ENCODE measurements around the gene ZNF223. TPM values are rescaled to one million over a fixed set of nuclear protein-coding genes. Genes with fewer than 3 reads are reported as not detected.

The ZNF223 gene
- total and polyA plus RNA-seq, 9 donors = 3.6 to 7.4 (median 4.5) TPM

DNA sequence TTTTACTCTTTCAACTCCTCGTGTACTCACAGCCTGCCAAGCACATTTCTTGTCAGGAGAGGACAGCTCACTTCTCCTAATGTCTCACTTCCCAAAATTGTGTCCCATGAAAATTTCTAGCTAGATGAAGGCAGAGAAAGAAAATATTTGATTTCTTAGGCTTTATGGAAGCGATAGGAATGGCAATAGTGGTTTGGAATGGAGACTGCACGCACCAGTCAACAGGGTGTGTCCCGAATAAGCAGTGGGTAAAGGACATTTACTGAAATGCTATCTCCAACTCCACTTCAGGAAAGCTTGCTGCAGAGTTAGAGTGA lies 27.0 kb upstream of the ZNF223 start:
- peak overlapping the region; percentile 57 for H3K27ac ChIP-seq (ENCODE audit: low read length)
- DNase-seq = no peak
- peaks cover 25% of the 10 kb centered on the region for H3K36me3 ChIP-seq (ENCODE audit: control insufficient read depth, insufficient read depth, low read length)
- no CpG with 5 or more reads among the region's 4 CpGs for WGBS (ENCODE audit: insufficient coverage)
- peak overlapping the region; percentile 88 for H3K4me3 ChIP-seq (ENCODE audit: low read length)
- peaks cover 8% of the 10 kb centered on the region for H3K4me1 ChIP-seq (ENCODE audit: control insufficient read depth, insufficient read depth, low read length)
- H3K27me3 ChIP-seq (ENCODE audit: control insufficient read depth, insufficient read depth, low read length) = no peaks in the 10 kb centered on the region
- H3K9me3 ChIP-seq (replicated peaks; ENCODE audit: control insufficient read depth, low read depth, low read length) = peaks cover 9% of the 10 kb centered on the region

DNA sequence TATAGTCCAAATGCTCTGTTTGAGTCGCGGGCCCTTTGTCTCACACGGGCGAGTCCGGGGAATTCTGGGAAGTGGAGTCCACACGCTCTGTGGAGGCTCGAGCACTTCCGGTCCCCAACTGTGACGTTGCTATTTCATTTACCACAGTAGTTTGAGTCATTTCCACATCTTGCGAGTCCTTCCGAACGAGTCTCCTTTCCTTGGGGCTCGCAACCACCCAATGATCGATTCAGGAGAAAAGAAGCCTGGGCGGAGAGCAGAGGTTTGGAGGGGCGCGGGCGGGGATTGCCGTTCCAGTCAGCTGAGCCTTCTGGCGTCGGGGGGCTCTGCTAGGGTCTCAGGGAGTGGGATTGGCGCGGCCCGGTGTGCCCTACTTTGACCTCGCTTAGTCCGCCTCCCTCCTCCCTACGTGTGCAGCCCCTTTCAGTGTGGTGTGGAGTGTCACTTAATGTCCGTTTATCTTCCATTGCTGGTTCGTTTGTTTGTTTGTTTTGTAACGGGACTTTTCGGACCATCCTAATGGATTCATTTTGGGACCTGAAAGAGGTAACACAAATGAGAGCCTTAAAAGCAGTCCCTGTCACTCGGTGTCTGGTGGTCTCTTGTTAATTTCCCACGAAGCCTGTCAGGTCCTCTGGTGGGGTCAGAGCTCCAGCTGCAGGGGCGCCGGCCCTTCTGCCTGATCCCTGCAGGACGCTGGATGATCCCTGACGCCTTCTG lies 26.5 kb upstream of the ZNF223 start, which contains the start of gene ZNF222:
Gene ZNF222 (plus strand): TSS at position 163 of the 720 bp plus-strand sequence. CDS start 58 bp downstream, at position 221.
- Histone ChIP-seq H3K36me3 (ENCODE audit: control insufficient read depth, insufficient read depth, low read length) (peaks cover 28% of the 10 kb centered on the region), H3K27ac (ENCODE audit: low read length) (peak within 1 kb of the TSS; percentile 67), H3K9me3 (replicated peaks; ENCODE audit: control insufficient read depth, low read depth, low read length) (peaks cover 11% of the 10 kb centered on the region), H3K4me1 (ENCODE audit: control insufficient read depth, insufficient read depth, low read length) (peaks cover 8% of the 10 kb centered on the region), H3K4me3 (ENCODE audit: low read length) (peak within 1 kb of the TSS; percentile 88), H3K27me3 (ENCODE audit: control insufficient read depth, insufficient read depth, low read length) (no peaks in the 10 kb centered on the region)
- DNase-seq = peak; percentile 97
- WGBS (ENCODE audit: insufficient coverage) = 2% methylated on average over 22 of the region's 37 CpGs

- H3K36me3 ChIP-seq (ENCODE audit: control insufficient read depth, insufficient read depth, low read length) = peaks cover 34% of the 10 kb centered on the region
- no peak overlapping the region for H3K27ac ChIP-seq (ENCODE audit: low read length)
- DNase-seq = no peak
- H3K4me3 ChIP-seq (ENCODE audit: low read length) = no peak overlapping the region
- 100% methylated on average over 1 of the region's 6 CpGs for WGBS (ENCODE audit: insufficient coverage)
- H3K4me1 ChIP-seq (ENCODE audit: control insufficient read depth, insufficient read depth, low read length) = peaks cover 8% of the 10 kb centered on the region
- H3K27me3 ChIP-seq (ENCODE audit: control insufficient read depth, insufficient read depth, low read length) = no peaks in the 10 kb centered on the region
- H3K9me3 ChIP-seq (replicated peaks; ENCODE audit: control insufficient read depth, low read depth, low read length) = peaks cover 20% of the 10 kb centered on the region
These were observed 25.2 kb upstream of the ZNF223 start for GRCh38 chr19:44026622-44027021.

DNA sequence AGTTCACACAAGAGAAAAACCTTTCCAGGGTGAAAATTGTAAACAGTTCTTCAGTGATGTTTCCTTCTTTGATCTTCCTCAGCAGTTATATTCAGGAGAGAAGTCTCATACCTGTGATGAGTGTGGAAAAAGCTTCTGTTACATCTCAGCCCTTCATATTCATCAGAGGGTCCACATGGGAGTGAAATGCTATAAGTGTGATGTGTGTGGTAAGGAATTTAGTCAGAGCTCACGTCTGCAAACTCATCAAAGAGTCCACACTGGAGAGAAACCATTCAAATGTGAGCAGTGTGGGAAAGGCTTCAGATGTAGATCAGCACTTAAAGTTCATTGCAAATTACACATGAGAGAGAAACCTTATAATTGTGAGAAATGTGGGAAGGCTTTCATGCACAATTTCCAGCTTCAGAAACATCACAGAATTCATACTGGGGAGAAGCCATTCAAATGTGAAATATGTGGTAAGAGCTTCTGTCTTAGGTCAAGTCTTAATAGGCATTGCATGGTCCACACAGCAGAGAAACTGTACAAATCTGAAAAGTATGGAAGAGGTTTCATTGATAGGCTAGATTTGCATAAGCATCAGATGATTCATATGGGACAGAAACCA lies 19.7 kb upstream of the ZNF223 start:
- no CpG with 5 or more reads among the region's 1 CpG for WGBS (ENCODE audit: insufficient coverage)
- no peak for DNase-seq
- Histone ChIP-seq H3K27ac (ENCODE audit: low read length) (no peak overlapping the region), H3K27me3 (ENCODE audit: control insufficient read depth, insufficient read depth, low read length) (no peaks in the 10 kb centered on the region), H3K36me3 (ENCODE audit: control insufficient read depth, insufficient read depth, low read length) (peaks cover 39% of the 10 kb centered on the region), H3K4me1 (ENCODE audit: control insufficient read depth, insufficient read depth, low read length) (no peaks in the 10 kb centered on the region), H3K4me3 (ENCODE audit: low read length) (no peak overlapping the region), H3K9me3 (replicated peaks; ENCODE audit: control insufficient read depth, low read depth, low read length) (peaks cover 62% of the 10 kb centered on the region)

DNA sequence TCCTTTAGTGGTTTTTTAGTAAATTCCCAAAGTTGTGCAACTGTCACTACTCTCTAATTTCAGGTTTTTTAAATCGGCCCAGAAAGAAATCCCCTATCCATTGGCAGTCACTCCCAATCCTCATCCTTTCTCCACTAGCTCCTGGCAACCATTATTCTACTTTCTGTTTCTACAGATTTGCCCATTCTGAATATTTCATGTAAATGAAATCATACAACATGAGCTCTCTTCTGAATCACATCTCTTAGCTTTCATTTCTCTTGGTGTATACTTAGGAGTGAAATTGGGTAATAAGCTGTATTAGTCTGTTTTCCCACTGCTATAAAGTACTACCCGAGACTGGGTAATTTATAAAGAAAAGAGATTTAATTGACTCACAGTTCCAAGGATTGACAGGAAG lies 9.7 kb upstream of the ZNF223 start:
- Histone ChIP-seq H3K36me3 (ENCODE audit: control insufficient read depth, insufficient read depth, low read length) (no peaks in the 10 kb centered on the region), H3K4me3 (ENCODE audit: low read length) (no peak overlapping the region), H3K27ac (ENCODE audit: low read length) (no peak overlapping the region), H3K27me3 (ENCODE audit: control insufficient read depth, insufficient read depth, low read length) (no peaks in the 10 kb centered on the region), H3K9me3 (replicated peaks; ENCODE audit: control insufficient read depth, low read depth, low read length) (no peaks in the 10 kb centered on the region), H3K4me1 (ENCODE audit: control insufficient read depth, insufficient read depth, low read length) (no peaks in the 10 kb centered on the region)
- WGBS (ENCODE audit: insufficient coverage) = 100% methylated on average over 1 of the region's 2 CpGs
- no peak for DNase-seq

- DNase-seq = no peak
- 17% methylated on average over 11 of the region's 21 CpGs for WGBS (ENCODE audit: insufficient coverage)
- H3K36me3 ChIP-seq (ENCODE audit: control insufficient read depth, insufficient read depth, low read length) = peaks cover 6% of the 10 kb centered on the region
These were observed 841 bp upstream of the ZNF223 start for GRCh38 chr19:44050740-44051649.

DNA sequence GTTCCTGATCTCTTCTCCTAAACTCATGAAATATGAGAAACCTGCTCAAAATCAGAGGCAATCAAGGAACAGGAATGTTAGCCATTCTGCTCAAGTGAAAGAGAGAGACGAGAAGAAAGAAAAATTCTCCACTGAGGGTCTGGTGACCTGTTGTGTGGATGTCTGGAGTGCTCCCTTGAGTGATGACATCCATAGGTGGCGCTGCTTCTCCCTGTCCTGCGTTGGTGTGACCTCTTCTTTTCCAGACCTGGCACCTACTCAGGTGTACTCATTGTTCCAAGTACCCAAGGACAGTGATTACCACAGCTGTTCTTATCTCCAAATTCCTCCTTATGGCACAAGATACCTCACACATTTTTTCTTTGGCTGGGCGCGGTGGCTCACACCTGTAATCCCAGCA lies 4.0 kb downstream of the ZNF223 start:
- H3K27ac ChIP-seq (ENCODE audit: low read length) = no peak overlapping the region
- no peak overlapping the region for H3K4me3 ChIP-seq (ENCODE audit: low read length)
- H3K27me3 ChIP-seq (ENCODE audit: control insufficient read depth, insufficient read depth, low read length) = peaks cover 8% of the 10 kb centered on the region
- peaks cover 38% of the 10 kb centered on the region for H3K36me3 ChIP-seq (ENCODE audit: control insufficient read depth, insufficient read depth, low read length)
- no peaks in the 10 kb centered on the region for H3K9me3 ChIP-seq (replicated peaks; ENCODE audit: control insufficient read depth, low read depth, low read length)
- H3K4me1 ChIP-seq (ENCODE audit: control insufficient read depth, insufficient read depth, low read length) = peaks cover 8% of the 10 kb centered on the region
- no peak for DNase-seq
- 85% methylated on average over 3 of the region's 5 CpGs for WGBS (ENCODE audit: insufficient coverage)

More at GRCh38 chr19:44050740-44051649, 841 bp upstream of the ZNF223 start:
- H3K27me3 ChIP-seq (ENCODE audit: control insufficient read depth, insufficient read depth, low read length) = peaks cover 15% of the 10 kb centered on the region
- H3K4me3 ChIP-seq (ENCODE audit: low read length) = peak overlapping the region; percentile 85
- peaks cover 9% of the 10 kb centered on the region for H3K4me1 ChIP-seq (ENCODE audit: control insufficient read depth, insufficient read depth, low read length)
- peak overlapping the region; percentile 77 for H3K27ac ChIP-seq (ENCODE audit: low read length)
- no peaks in the 10 kb centered on the region for H3K9me3 ChIP-seq (replicated peaks; ENCODE audit: control insufficient read depth, low read depth, low read length)

DNA sequence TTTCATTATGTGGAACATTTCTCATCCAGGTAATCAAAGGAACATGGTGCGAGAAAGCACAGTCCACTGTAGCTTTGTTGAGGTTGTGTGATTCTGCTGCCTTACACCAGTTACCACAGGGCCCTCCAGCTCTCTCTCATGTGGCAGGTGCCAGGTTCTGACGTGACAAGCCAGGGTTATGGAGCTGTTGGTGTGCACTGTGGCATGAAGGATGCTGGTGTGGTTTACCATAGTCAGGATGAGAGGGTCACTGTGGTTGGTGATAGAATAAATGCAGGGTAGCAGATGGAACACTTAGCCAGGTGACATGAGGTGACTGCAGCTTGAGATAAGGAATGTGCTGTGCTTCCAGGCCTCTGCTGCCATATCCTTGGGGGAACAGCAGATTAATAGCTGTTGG lies 7.4 kb downstream of the ZNF223 start:
- DNase-seq = no peak
- H3K27ac ChIP-seq (ENCODE audit: low read length) = no peak overlapping the region
- no peaks in the 10 kb centered on the region for H3K4me1 ChIP-seq (ENCODE audit: control insufficient read depth, insufficient read depth, low read length)
- H3K27me3 ChIP-seq (ENCODE audit: control insufficient read depth, insufficient read depth, low read length) = no peaks in the 10 kb centered on the region
- WGBS (ENCODE audit: insufficient coverage) = no CpG with 5 or more reads among the region's 2 CpGs
- H3K36me3 ChIP-seq (ENCODE audit: control insufficient read depth, insufficient read depth, low read length) = peaks cover 62% of the 10 kb centered on the region
- peaks cover 3% of the 10 kb centered on the region for H3K9me3 ChIP-seq (replicated peaks; ENCODE audit: control insufficient read depth, low read depth, low read length)
- no peak overlapping the region for H3K4me3 ChIP-seq (ENCODE audit: low read length)

DNA sequence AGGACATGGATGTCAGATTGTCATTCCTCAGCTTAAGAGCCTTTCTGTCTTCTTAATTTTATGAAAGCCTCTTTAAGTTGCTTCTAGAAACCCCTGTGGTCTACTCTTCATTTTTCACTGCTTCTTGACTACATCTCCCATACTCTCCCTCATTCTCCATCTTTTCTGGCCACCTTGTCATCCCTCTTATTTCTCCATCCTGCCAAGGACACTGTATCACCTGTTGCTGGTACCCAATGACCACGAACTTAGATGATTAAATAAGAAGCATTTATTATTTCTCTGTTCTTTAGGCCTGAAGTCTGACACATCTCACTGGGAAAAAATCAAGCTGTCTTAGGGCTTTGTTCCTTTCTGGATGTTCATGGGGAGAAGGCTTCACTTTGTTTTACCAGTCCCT lies 9.2 kb downstream of the ZNF223 start:
- Histone ChIP-seq H3K4me3 (ENCODE audit: low read length) (no peak overlapping the region), H3K9me3 (replicated peaks; ENCODE audit: control insufficient read depth, low read depth, low read length) (peaks cover 8% of the 10 kb centered on the region), H3K27me3 (ENCODE audit: control insufficient read depth, insufficient read depth, low read length) (no peaks in the 10 kb centered on the region), H3K27ac (ENCODE audit: low read length) (no peak overlapping the region), H3K36me3 (ENCODE audit: control insufficient read depth, insufficient read depth, low read length) (peaks cover 60% of the 10 kb centered on the region), H3K4me1 (ENCODE audit: control insufficient read depth, insufficient read depth, low read length) (no peaks in the 10 kb centered on the region)
- WGBS (ENCODE audit: insufficient coverage) = no CpG with 5 or more reads among the region's 1 CpG
- no peak for DNase-seq

DNA sequence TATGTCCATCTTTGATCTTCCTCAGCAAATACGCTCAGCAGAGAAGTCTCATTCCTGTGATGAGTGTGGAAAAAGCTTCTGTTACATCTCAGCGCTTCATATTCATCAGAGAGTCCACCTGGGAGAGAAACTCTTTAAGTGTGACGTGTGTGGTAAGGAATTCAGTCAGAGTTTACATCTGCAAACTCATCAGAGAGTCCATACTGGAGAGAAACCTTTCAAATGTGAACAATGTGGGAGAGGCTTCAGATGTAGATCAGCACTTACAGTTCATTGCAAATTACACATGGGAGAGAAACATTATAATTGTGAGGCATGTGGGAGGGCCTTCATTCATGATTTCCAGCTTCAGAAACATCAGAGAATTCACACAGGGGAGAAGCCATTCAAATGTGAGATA lies 14.5 kb downstream of the ZNF223 start:
- Histone ChIP-seq H3K9me3 (replicated peaks; ENCODE audit: control insufficient read depth, low read depth, low read length) (peaks cover 24% of the 10 kb centered on the region), H3K36me3 (ENCODE audit: control insufficient read depth, insufficient read depth, low read length) (peaks cover 38% of the 10 kb centered on the region), H3K4me1 (ENCODE audit: control insufficient read depth, insufficient read depth, low read length) (no peaks in the 10 kb centered on the region), H3K4me3 (ENCODE audit: low read length) (no peak overlapping the region), H3K27ac (ENCODE audit: low read length) (no peak overlapping the region), H3K27me3 (ENCODE audit: control insufficient read depth, insufficient read depth, low read length) (no peaks in the 10 kb centered on the region)
- no peak for DNase-seq
- no CpG with 5 or more reads among the region's 3 CpGs for WGBS (ENCODE audit: insufficient coverage)
